ENCODE results near the gene ABHD14A. TPM values are rescaled to one million over a fixed set of nuclear protein-coding genes. Genes with fewer than 3 reads are reported as not detected.
A peak's percentile ranks its signal among the peaks of the same experiment; 100 is the strongest.

Gene ABHD14A
- total and polyA plus RNA-seq, 2 of the 13 experiments (the other 11 are each of a cell fraction or from before 2014, with no cell fraction given), result 29.5 to 46.9 TPM

- TF ChIP-seq PPARG (CRISPR knock-in tag; conservative IDR thresholded peaks at IDR 0.05) (0 out of 2 replicates have a peak, but pooled peaks have one; percentile 46), HNRNPH1 (optimal IDR thresholded peaks at IDR 0.05; ENCODE audit: low read depth, low read length) (no peak), GPBP1L1 (CRISPR knock-in tag; IDR thresholded peaks at IDR 0.05) (no peak), ZBTB37 (CRISPR knock-in tag; IDR thresholded peaks at IDR 0.05) (no peak), ZNF264 (CRISPR knock-in tag; IDR thresholded peaks at IDR 0.05) (no peak; the same call in none of the 2 replicates), ARNT (IDR thresholded peaks at IDR 0.05) (no peak), SSRP1 (CRISPR knock-in tag; IDR thresholded peaks at IDR 0.05) (no peak), ZC3H4 (CRISPR knock-in tag; IDR thresholded peaks at IDR 0.05; ENCODE audit: borderline replicate concordance) (no peak), CREBL2 (CRISPR knock-in tag; IDR thresholded peaks at IDR 0.05; ENCODE audit: borderline replicate concordance) (0 out of 2 replicates have a peak, but pooled peaks have one; percentile 54), MYPOP (CRISPR knock-in tag; IDR thresholded peaks at IDR 0.05) (peak; percentile 60; the same call in 1 of the 2 replicates), ZSCAN12 (CRISPR knock-in tag; IDR thresholded peaks at IDR 0.05) (no peak; the same call in 1 of the 2 replicates), RFXAP (CRISPR knock-in tag; IDR thresholded peaks at IDR 0.05; ENCODE audit: borderline replicate concordance) (no peak), MED1 (CRISPR knock-in tag; IDR thresholded peaks at IDR 0.05) (peak; percentile 96), HOXA5 (CRISPR knock-in tag; IDR thresholded peaks at IDR 0.05) (no peak; the same call in 1 of the 2 replicates), MLX (CRISPR knock-in tag; IDR thresholded peaks at IDR 0.05) (peak; percentile 92), MAFG (CRISPR knock-in tag; IDR thresholded peaks at IDR 0.05) (no peak), THYN1 (CRISPR knock-in tag; IDR thresholded peaks at IDR 0.05; ENCODE audit: borderline replicate concordance, low read depth) (no peak), ZNF549 (CRISPR knock-in tag; IDR thresholded peaks at IDR 0.05) (no peak)
- TF ChIP-seq, protein P1, sequence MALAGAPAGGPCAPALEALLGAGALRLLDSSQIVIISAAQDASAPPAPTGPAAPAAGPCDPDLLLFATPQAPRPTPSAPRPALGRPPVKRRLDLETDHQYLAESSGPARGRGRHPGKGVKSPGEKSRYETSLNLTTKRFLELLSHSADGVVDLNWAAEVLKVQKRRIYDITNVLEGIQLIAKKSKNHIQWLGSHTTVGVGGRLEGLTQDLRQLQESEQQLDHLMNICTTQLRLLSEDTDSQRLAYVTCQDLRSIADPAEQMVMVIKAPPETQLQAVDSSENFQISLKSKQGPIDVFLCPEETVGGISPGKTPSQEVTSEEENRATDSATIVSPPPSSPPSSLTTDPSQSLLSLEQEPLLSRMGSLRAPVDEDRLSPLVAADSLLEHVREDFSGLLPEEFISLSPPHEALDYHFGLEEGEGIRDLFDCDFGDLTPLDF (CRISPR knock-in tag; IDR thresholded peaks at IDR 0.05), result no peak; the same call in 1 of the 2 replicates
- TF ChIP-seq, protein P2, sequence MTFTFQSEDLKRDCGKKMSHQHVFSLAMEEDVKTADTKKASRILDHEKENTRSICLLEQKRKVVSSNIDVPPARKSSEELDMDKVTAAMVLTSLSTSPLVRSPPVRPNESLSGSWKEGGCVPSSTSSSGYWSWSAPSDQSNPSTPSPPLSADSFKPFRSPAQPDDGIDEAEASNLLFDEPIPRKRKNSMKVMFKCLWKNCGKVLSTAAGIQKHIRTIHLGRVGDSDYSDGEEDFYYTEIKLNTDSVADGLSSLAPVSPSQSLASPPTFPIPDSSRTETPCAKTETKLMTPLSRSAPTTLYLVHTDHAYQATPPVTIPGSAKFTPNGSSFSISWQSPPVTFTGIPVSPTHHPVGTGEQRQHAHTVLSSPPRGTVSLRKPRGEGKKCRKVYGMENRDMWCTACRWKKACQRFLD (CRISPR knock-in tag; IDR thresholded peaks at IDR 0.05; ENCODE audit: borderline replicate concordance), result peak; percentile 70; the same call in 1 of the 2 replicates
- TF ChIP-seq, protein P3, sequence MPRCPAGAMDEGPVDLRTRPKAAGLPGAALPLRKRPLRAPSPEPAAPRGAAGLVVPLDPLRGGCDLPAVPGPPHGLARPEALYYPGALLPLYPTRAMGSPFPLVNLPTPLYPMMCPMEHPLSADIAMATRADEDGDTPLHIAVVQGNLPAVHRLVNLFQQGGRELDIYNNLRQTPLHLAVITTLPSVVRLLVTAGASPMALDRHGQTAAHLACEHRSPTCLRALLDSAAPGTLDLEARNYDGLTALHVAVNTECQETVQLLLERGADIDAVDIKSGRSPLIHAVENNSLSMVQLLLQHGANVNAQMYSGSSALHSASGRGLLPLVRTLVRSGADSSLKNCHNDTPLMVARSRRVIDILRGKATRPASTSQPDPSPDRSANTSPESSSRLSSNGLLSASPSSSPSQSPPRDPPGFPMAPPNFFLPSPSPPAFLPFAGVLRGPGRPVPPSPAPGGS (CRISPR knock-in tag; IDR thresholded peaks at IDR 0.05), result peak; percentile 60; the same call in 1 of the 2 replicates
Observed at GRCh38 chr3:51982838-51983577, 8.1 kb downstream of the ABHD14A start, which contains the start of gene ACY1 (continued).

All from HepG2 (cell line).